GM18502 (cell line): Measurements from ENCODE around the gene RAB24.
"Not testable (repeated sequence)": the region's sequence is repeated elsewhere in the genome, so short reads cannot be mapped to it uniquely, and the experiment has no call there.

Experiments used
- ATAC-seq: cut with Tn5 transposase; IDR thresholded peaks from one replicate; pipeline ENCODE4 v1.9.1; 2021; ENCODE audit warnings: mild to moderate bottlenecking; ENCODE audit not compliant: unreplicated experiment, poor library complexity

Gene RAB24

DNA sequence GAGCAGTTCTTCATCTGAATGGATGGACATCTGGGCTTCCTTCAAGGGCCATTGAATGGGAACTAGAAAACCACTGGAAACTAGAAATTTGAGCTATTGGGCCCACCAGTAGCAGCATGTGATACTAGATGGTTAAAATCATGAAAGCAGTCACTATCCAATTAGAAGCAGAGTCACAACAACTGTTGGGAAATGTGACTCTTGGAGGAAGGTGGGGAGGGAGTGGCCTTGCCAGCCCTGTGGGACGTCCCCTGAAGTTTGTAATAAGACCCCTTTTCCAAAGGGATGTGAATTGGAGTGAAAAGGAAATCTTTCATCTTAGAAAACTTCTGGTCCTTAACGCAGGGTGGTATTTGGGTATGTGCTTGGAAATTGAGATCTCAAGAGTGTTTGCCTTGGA lies 5.6 kb downstream of the RAB24 start:
- ATAC-seq, result no peak

DNA sequence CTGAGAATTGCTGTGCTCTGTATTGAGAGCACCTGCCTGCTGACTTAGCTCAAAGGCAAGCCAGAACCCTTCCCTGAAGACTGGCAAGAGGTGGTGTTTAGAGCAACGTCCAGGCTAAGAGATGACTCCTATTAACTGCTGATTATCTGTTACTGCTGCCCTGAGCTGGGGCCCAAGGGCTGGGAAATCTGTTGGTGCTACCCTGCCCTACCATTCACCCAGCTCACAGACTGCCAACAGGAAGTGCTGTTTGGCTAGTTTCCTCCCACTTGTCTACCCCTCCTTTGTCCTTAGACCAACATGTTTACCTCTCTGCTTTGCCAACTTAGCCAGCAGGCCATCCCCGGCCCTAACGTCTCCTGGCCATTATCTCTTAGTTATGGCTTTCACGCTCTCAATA lies 6.9 kb downstream of the RAB24 start:
- no peak for ATAC-seq

DNA sequence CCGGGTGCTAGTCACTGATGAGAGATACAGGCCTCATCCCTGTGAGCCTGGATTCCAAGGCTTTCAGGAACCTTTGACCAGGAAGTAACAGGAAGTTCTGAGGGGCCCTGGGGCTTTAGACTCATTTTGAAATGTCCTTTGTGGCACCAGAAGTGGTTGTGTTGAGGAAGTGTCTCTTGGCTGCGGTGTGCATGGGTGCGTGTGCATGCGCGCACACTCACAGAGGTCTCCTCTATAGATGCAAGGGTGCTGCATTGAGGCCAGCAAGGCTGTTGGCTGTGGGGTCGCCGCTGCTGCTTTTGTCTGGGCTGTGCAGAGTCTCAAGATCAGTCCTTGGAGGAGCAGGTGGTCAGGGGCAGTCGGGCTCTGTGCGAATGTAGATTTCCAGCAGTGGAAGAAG lies 7.6 kb downstream of the RAB24 start:
- no peak for ATAC-seq

DNA sequence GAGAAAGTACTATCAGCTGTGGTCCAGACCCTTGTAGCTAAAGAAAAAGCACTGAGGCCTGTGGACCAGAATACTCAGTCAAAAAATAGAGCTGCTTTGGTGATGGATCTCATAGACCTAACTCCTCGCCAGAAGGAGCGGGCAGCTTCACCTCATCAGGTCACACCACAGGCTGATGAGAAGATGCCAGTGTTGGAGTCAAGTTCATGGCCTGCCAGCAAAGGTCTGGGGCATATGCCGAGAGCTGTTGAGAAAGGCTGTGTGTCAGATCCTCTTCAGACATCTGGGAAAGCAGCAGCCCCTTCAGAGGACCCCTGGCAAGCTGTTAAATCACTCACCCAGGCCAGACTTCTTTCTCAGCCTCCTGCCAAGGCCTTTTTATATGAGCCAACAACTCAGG lies 8.9 kb downstream of the RAB24 start:
- ATAC-seq, result no peak

DNA sequence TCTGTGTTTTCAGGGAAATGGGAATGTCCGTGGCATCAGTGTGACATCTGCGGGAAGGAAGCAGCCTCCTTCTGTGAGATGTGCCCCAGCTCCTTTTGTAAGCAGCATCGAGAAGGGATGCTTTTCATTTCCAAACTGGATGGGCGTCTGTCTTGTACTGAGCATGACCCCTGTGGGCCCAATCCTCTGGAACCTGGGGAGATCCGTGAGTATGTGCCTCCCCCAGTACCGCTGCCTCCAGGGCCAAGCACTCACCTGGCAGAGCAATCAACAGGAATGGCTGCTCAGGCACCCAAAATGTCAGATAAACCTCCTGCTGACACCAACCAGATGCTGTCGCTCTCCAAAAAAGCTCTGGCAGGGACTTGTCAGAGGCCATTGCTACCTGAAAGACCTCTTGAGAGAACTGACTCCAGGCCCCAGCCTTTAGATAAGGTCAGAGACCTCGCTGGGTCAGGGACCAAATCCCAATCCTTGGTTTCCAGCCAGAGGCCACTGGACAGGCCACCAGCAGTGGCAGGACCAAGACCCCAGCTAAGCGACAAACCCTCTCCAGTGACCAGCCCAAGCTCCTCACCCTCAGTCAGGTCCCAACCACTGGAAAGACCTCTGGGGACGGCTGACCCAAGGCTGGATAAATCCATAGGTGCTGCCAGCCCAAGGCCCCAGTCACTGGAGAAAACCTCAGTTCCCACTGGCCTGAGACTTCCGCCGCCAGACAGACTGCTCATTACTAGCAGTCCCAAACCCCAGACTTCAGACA lies 9.5 kb downstream of the RAB24 start:
- no peak for ATAC-seq

DNA sequence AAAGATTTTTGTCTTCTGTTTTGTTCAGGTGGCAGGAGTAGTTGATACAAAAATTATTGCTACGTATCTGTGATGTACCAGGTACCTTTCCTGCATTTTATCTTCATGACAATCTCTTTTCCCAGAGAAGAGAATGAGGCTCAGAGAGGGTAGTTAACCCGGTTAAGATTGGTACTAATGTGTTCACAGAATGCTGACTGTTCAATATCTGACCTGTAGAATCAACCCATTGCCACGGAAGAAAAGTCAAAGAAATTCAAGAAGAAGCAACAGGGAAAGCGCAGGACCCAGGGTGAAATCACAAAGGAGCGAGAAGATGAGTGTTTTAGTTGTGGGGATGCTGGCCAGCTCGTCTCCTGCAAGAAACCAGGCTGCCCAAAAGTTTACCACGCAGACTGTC lies 11.8 kb downstream of the RAB24 start:
- no peak for ATAC-seq

DNA sequence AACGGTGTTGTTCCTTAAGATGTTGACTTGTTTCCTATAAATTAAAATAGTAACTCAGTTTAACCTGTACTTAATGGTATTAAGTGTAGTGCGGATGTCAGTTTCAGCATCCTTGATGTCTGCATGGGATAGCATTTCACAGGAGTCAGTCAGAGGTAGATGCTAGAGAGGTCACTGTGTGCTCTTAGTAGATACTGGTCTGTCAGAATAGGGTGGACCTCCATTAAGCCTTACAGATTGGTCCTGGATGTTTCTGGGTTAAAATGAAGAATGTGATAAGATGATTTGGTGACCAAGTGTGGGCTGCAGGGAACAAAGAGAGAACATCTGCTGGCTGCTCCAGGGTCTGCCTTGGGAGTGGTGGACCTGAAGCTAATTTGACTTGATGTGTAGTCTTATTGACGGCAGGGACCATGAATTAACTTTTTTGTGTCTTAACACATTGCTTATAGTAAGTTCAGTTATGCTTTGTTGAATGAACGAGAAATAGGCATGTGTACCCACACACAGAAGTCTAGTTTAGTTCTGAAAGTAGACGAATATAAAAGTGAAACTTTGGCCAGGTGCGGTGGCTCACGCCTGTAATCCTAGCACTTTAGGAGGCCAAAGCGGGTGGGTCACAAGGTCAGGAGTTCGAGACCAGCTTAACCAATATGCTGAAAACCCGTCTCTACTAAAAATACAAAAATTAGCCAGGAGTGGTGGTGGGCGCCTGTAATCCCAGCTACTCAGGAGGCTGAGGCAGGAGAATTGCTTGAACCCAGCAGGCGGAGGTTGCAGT lies 12.5 kb downstream of the RAB24 start:
- ATAC-seq, result no peak

DNA sequence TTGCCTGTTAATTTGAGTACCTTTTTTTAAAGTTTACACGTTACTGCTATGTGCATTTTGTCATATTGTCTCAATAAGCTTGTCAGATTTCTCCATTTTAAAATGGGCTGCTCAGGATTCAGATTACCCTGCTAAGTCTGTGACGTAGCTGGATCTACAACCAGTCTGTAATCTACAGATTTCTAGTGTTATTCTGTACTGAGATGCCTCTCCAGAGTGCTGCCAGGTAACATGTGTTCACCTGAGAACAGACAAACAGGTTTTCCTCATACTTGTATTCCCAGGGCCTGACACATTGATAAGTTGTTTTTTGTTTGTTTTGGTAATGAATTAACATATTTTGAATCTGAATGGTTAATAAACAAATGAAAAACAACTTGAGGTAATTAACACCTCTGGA lies 15.3 kb downstream of the RAB24 start:
- no peak for ATAC-seq

DNA sequence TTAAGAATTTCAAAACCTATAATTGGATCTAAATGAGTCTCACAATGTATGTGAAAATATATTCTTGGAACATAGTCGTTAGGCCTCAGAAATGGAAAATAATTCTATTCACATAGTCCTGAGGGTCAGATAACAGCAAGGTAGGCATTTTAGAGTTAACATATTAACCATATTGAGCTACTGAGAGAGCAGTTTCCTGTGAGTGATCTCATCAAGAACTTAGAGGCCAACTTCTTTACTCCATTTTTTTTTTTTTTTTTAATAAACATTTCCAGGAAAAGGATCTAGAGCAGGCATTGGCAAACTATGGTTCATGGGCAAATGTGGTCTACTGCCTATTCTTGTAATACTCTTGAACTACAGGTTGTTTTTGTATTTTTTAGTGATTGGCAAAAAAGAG lies 26.6 kb downstream of the RAB24 start:
- no peak for ATAC-seq

DNA sequence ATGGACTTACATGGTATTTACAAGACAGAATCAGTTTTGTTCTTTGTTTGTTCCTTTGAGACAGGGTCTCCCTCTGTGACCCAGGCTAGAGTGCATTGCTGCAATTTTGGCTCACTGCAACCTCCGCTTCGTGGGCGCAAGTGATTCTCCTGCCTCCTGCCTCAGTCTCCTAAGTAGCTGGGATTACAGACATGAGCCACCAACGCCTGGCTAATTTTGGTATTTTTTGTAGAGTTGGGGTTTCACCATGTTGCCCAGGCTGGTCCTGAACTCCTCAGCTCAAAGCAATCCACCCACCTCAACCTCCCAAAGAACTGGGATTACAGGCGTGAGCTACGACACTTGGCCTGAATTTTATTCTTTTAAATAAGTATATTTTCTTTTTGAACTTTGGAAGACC lies 27.6 kb downstream of the RAB24 start:
- ATAC-seq, result no peak

DNA sequence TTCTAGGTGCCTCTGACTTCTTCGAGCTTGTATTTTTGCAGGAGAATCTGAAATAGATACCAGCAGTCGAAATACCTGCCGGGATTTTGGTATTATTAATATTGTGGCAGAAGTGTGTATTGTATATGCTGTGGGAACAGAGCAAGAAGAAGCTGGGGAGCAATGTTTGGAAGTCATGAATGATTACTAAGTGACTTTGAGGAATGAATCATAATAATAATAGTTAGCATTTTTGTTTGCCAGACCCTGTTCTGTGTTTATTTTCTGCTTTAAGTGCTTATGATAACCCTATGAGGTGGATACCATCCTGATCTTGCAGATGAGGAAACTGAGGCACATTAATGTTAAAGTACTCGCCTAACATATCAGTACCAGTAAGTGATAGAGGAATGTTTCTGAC lies 32.4 kb downstream of the RAB24 start:
- ATAC-seq, result no peak

DNA sequence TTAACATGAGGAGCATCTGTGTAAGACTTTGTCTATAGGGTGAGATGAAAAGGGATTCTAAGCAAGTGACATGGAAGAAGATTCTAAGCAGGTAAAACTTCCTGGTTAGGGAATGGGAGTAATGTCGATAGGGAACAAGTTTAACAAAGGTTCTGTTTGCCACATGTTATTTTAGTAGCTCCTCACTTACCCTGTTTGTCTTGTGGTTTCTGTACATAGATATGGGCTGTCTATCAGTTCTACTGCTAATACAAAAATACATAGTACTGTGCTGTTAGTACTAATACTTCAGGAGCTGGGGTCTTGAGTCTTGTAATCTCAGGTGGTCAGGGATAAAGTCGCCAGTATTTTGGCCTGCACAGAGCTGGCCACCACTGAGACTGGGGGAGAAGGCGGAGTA lies 32.9 kb downstream of the RAB24 start:
- no peak for ATAC-seq

DNA sequence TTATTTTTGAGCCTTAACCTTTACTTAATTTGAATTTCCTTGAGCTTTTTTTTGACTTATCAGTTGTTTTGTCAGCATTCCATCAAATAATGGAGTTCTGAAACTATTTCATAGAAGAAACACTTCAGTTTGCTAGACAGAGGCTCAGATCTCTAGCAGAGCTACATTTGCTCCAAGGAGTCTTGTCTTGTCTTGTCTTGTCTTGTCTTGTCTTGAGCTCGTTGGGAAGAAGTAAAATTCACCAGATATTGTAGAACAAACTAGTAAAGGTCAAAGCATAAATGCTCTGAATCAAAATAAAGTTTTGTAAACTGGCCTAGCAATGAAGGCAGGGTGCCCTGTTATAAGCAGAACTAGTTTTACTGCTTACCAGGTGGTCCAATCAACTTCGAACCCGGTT lies 33.5 kb downstream of the RAB24 start:
- ATAC-seq, result no peak

DNA sequence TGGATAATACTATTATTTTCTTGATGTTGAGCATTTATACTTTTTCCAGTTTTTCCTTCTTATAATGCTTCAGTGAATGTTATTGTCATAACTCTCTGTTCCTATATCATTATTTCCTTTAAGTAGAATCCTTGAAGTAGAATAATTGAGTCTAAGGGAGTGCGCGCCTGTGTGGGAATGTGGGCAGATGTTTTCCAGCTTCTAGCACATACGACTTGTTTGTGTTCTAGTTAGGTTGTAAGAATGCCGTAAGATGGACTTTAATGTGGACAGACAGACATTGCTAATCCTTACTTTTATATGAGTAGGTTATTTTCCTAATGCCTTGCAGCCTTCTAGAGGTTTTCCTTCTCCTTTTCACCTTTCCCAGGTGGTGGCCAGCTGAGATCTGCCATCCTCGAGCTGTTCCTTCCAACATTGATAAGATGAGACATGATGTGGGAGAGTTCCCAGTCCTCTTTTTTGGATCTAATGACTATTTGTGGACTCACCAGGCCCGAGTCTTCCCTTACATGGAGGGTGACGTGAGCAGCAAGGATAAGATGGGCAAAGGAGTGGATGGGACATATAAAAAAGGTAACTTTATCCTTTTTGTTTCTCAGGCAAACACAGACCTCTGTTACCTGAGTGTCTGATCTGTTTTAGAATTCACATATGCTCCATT lies 34.2 kb downstream of the RAB24 start:
- no peak for ATAC-seq

DNA sequence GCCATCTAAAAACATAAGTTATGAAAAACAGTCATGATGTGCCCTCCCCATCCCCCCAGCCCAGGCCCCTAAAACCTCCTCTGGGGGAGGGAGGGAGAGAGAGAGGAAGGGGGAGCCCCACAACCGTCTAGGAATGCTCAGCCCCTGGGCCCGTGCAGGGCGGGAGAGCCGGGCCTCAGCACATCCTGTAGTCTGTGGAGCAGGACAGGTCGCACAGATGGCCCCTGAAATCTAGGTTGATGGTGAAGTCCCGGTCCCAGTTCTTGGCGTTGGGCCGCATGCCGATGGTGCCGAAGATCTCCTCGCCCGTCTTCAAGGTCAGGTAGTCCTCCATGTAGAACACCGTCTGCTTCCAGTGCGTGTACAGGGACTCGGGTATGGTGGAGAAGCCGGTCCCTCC lies 38.1 kb downstream of the RAB24 start:
- ATAC-seq, result no peak

DNA sequence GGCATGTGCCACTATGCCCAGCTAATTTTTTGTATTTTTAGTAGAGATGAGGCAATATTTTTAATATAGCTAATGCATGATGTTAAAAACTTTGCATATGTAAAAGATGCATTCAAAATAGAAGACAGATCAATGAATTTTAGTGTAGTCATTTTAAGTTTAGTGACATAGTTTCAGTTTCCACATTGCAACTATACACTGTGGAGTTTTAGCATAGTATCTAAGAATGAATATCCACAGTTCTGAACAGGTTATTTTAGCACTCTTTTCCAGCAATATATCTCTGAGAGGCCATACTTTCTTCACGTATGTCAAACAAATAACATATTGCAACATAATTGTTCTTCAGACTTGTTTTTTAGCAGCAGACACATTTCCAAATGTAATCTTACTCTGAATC lies 39.3 kb downstream of the RAB24 start:
- no peak for ATAC-seq

DNA sequence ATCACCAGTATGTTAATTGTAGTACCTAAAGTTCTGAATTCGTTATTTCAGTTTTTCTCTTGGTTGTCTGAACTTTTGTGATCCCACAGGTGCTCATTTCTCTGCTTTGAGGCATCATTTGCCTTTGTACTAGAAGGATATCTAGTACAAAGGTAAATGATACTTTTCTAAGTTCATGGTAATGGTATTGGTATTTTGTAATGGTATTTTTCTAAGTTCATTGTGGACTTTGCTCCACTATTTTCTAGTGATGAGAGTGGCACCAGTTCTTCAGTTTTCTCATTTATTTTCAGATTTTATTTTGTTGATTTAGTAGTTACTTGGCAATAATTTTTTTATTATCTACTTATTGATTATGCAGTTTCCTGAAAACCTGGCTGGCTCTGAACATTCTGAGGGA lies 42.0 kb downstream of the RAB24 start:
- ATAC-seq, result no peak

DNA sequence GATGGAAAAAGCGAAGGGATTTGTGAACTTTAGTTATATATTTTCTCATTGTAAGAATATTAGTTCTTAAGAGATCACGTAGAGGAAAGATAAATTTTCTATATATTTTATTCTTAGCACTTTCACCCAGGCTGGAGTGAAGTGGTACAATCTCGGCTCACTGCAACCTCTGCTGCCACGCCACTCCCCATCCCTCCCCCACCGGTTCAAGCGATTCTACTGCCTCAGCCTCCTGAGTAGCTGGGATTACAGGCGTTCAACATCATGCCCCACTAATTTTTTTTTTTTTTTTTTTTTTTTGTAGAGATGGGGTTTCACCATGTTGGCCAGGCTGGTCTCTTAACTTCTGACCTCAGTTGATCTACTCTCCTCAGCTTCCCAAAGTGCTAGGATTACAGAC lies 42.6 kb downstream of the RAB24 start:
- no peak for ATAC-seq

DNA sequence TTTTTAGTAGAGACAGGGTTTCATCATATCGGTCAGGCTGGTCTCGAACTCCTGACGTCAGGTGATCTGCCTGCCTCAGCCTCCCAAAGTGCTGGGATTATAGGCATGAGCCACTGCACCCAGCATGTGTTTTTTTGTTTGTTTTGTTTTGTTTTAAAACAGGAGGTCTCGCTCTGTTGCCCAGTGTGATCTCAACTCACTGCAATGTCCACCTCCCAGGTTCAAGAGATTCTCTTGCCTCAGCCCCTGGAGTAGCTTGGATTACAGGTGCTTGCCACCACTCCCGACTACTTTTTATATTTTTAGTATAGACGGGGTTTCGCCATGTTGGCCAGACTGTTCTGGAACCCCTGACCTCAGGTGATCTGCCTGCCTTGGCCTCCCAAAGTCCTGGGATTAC lies 44.8 kb downstream of the RAB24 start:
- ATAC-seq, result not testable (repeated sequence)

DNA sequence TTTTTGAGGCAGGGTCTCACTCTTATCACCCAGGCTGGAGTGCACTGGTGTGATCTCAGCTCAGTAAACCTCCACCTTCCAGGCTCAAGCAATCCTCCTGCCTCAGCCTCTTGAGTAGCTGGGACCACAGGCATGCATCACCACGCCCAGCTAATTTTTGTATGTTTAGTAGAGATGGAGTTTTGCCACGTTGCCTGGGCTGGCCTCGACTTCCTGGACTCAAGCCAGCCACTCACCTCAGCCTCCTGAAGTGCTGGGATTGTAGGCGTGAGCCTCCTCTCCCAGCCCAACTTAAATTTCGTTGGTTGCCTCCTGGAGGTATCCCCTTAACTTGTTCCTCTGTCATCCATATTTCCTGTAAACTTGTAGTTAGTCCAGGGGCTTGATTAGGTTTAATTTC lies 47.2 kb downstream of the RAB24 start:
- ATAC-seq, result no peak

DNA sequence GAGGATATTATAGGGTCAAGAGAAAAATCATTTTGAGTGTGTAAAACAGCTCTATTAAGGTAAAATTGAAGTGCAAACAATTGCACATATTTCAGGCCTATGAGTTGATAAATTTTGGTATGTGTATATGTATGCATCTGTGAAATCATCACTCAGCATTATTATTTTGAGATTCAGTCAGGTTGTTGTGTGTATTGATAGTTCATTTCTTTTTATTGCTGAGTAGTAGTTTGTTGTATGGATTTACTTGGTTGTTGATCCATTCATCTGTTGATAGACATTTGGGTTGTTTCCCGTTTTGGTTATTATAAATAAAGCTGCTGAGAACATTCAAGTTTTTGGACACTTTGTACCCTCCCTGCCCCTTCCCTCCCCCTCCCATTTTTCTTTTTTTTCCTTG lies 50.3 kb downstream of the RAB24 start:
- no peak for ATAC-seq
